Measurements from ENCODE around the gene COL5A3. TPM values are rescaled to one million over a fixed set of nuclear protein-coding genes. Genes with fewer than 3 reads are reported as not detected.

COL5A3 gene
- total and polyA plus RNA-seq, 2 experiments from 2014 or later, result 1.0 to 1.2 TPM

DNA sequence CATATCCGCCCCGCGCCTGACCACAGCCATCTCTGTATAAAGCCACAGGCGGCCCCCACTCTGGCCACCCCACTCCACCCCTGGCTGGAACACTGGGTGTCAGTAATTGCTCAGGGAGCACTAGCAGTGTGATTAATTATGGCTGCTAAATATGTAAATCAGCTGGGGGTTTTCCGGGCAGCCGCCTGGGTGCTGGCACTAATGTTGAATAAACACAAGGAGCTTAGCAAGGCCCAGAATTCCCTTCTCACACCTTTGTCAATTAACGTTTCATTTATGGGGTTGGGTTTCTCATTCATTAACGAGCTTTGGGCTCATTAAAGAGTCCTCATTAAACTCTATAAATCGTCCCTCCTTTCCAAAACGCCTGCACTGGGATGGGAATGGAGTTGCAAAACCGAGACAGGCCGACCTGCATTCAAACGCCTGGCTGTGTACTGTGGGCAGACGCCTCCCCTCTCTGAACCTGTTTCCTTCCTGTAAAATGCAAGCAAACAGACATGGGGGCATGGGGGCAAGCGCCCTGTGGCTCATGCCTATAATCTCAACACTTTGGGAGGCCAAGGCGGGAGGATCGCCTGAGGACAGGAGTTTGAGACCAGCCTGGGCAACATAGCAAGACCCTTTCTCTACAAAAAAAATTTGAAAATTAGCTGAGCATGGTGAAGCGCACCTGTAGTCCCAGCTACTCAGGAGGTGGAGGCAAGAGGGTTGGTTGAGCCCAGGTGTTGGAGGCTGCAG is 56.3 kb downstream of the COL5A3 start:
- DNase-seq (ENCODE audit: low spot score), result no peak
- H3K4me1 Mint-ChIP-seq, result peaks cover 10% of the 10 kb centered on the region
- H3K36me3 Mint-ChIP-seq (ENCODE audit: low read depth), result no peaks in the 10 kb centered on the region

DNA sequence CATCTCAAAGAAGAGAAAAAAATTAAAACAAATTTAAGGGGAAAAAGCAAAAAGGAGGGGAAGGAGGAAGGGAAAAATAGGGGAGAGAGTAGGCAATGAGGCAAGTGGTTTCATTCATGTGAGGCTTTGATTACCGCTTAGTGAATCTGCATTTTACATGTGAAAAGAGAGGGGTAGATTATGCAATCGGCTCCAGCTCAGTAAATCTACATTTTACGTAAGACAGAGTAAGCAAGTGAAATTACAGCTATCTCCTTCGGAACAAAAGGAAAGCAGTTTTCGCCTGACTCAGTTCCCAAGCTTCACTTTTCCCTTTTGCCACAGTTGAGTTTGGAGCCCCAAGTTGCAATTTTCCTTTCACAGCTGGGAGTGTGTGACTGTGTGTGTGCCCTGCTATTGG is 58.0 kb downstream of the COL5A3 start:
- Histone ChIP-seq H2AFZ (no peak overlapping the region), H3F3A (replicated peaks; ENCODE audit: low read depth) (no peaks in the 10 kb centered on the region), H3K27ac (ENCODE audit: low read depth) (peak overlapping the region; percentile 79), H3K4me2 (peak overlapping the region; percentile 2; the same call in 1 of the 2 replicates), H3K4me1 (ENCODE audit: insufficient read depth) (peaks cover 12% of the 10 kb centered on the region; the same call in 1 of the 2 replicates), H3K4me3 (no peak overlapping the region), H4K20me1 (replicated peaks; ENCODE audit: insufficient read depth) (no peaks in the 10 kb centered on the region; the same call in 1 of the 2 replicates), H3K27me3 (ENCODE audit: insufficient read depth) (no peaks in the 10 kb centered on the region), H3K9me2 (ENCODE audit: insufficient read depth) (no peaks in the 10 kb centered on the region), H3K79me2 (replicated peaks; ENCODE audit: insufficient read depth) (no peaks in the 10 kb centered on the region), H3K36me3 (ENCODE audit: insufficient read depth) (no peaks in the 10 kb centered on the region)
- peak overlapping the region; percentile 91 for H3K27ac Mint-ChIP-seq
- H3K9me3 Mint-ChIP-seq, result no peaks in the 10 kb centered on the region; the same call in 2 of the 3 replicates
- peaks cover 8% of the 10 kb centered on the region for H3K27me3 Mint-ChIP-seq (ENCODE audit: insufficient read depth, low read depth, poor library complexity)
- H3K4me1 Mint-ChIP-seq, result peaks cover 14% of the 10 kb centered on the region
- no peaks in the 10 kb centered on the region for H3K36me3 Mint-ChIP-seq (ENCODE audit: low read depth)
- ATAC-seq, result peak; percentile 82
- peak overlapping the region; percentile 8; the same call in 1 of the 3 replicates for H3K4me3 Mint-ChIP-seq
- DNase-seq (ENCODE audit: low spot score), result peak; percentile 67
- TF ChIP-seq, protein P1, sequence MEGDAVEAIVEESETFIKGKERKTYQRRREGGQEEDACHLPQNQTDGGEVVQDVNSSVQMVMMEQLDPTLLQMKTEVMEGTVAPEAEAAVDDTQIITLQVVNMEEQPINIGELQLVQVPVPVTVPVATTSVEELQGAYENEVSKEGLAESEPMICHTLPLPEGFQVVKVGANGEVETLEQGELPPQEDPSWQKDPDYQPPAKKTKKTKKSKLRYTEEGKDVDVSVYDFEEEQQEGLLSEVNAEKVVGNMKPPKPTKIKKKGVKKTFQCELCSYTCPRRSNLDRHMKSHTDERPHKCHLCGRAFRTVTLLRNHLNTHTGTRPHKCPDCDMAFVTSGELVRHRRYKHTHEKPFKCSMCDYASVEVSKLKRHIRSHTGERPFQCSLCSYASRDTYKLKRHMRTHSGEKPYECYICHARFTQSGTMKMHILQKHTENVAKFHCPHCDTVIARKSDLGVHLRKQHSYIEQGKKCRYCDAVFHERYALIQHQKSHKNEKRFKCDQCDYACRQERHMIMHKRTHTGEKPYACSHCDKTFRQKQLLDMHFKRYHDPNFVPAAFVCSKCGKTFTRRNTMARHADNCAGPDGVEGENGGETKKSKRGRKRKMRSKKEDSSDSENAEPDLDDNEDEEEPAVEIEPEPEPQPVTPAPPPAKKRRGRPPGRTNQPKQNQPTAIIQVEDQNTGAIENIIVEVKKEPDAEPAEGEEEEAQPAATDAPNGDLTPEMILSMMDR (conservative IDR thresholded peaks at IDR 0.05; ENCODE audit: low read depth in 2 of 2), result no peak
- TF ChIP-seq POLR2AphosphoS5 (IDR thresholded peaks at IDR 0.05; ENCODE audit: low read depth) (no peak), ZNF331 (CRISPR knock-in tag; IDR thresholded peaks at IDR 0.05; ENCODE audit: low read depth) (no peak), NANOG (IDR thresholded peaks at IDR 0.05; ENCODE audit: borderline replicate concordance) (no peak), JUNB (IDR thresholded peaks at IDR 0.05; ENCODE audit: unreplicated experiment) (no peak), STAT1 (IDR thresholded peaks at IDR 0.05; ENCODE audit: unreplicated experiment) (no peak), EZH2phosphoT487 (IDR thresholded peaks at IDR 0.05; ENCODE audit: unreplicated experiment) (no peak)
- TF ChIP-seq, protein P2, sequence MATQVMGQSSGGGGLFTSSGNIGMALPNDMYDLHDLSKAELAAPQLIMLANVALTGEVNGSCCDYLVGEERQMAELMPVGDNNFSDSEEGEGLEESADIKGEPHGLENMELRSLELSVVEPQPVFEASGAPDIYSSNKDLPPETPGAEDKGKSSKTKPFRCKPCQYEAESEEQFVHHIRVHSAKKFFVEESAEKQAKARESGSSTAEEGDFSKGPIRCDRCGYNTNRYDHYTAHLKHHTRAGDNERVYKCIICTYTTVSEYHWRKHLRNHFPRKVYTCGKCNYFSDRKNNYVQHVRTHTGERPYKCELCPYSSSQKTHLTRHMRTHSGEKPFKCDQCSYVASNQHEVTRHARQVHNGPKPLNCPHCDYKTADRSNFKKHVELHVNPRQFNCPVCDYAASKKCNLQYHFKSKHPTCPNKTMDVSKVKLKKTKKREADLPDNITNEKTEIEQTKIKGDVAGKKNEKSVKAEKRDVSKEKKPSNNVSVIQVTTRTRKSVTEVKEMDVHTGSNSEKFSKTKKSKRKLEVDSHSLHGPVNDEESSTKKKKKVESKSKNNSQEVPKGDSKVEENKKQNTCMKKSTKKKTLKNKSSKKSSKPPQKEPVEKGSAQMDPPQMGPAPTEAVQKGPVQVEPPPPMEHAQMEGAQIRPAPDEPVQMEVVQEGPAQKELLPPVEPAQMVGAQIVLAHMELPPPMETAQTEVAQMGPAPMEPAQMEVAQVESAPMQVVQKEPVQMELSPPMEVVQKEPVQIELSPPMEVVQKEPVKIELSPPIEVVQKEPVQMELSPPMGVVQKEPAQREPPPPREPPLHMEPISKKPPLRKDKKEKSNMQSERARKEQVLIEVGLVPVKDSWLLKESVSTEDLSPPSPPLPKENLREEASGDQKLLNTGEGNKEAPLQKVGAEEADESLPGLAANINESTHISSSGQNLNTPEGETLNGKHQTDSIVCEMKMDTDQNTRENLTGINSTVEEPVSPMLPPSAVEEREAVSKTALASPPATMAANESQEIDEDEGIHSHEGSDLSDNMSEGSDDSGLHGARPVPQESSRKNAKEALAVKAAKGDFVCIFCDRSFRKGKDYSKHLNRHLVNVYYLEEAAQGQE (IDR thresholded peaks at IDR 0.05; ENCODE audit: unreplicated experiment), result no peak
- TF ChIP-seq, protein P3, sequence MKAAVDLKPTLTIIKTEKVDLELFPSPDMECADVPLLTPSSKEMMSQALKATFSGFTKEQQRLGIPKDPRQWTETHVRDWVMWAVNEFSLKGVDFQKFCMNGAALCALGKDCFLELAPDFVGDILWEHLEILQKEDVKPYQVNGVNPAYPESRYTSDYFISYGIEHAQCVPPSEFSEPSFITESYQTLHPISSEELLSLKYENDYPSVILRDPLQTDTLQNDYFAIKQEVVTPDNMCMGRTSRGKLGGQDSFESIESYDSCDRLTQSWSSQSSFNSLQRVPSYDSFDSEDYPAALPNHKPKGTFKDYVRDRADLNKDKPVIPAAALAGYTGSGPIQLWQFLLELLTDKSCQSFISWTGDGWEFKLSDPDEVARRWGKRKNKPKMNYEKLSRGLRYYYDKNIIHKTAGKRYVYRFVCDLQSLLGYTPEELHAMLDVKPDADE (IDR thresholded peaks at IDR 0.05), result no peak

More for the DNA sequence above, 56.3 kb downstream of the COL5A3 start:
- H3K4me3 ChIP-seq, result no peak overlapping the region
- ATAC-seq, result no peak
- no peaks in the 10 kb centered on the region; the same call in 2 of the 3 replicates for H3K9me3 Mint-ChIP-seq
- no peaks in the 10 kb centered on the region for H3F3A ChIP-seq (replicated peaks; ENCODE audit: low read depth)
- H3K4me1 ChIP-seq (ENCODE audit: insufficient read depth), result peaks cover 12% of the 10 kb centered on the region; the same call in 1 of the 2 replicates
- no peak for TF ChIP-seq ZNF331 (CRISPR knock-in tag; IDR thresholded peaks at IDR 0.05; ENCODE audit: low read depth)
- TF ChIP-seq, protein P3 (IDR thresholded peaks at IDR 0.05), result no peak
- TF ChIP-seq POLR2AphosphoS5 (IDR thresholded peaks at IDR 0.05; ENCODE audit: low read depth), result no peak
- TF ChIP-seq, protein P1 (conservative IDR thresholded peaks at IDR 0.05; ENCODE audit: low read depth in 2 of 2), result no peak
- no peak for TF ChIP-seq STAT1 (IDR thresholded peaks at IDR 0.05; ENCODE audit: unreplicated experiment)
- no peak for TF ChIP-seq EZH2phosphoT487 (IDR thresholded peaks at IDR 0.05; ENCODE audit: unreplicated experiment)
- no peak overlapping the region for H3K27ac ChIP-seq (ENCODE audit: low read depth)
- H2AFZ ChIP-seq, result no peak overlapping the region
- H3K79me2 ChIP-seq (replicated peaks; ENCODE audit: insufficient read depth), result no peaks in the 10 kb centered on the region
- H3K27ac Mint-ChIP-seq, result peak overlapping the region; percentile 75; the same call in 1 of the 2 replicates
- no peak overlapping the region for H3K4me3 Mint-ChIP-seq
- no peak overlapping the region for H3K4me2 ChIP-seq
- no peaks in the 10 kb centered on the region for H3K9me2 ChIP-seq (ENCODE audit: insufficient read depth)
- no peaks in the 10 kb centered on the region for H3K27me3 ChIP-seq (ENCODE audit: insufficient read depth)
- H3K36me3 ChIP-seq (ENCODE audit: insufficient read depth), result no peaks in the 10 kb centered on the region
- H4K20me1 ChIP-seq (replicated peaks; ENCODE audit: insufficient read depth), result no peaks in the 10 kb centered on the region; the same call in 1 of the 2 replicates
- H3K27me3 Mint-ChIP-seq (ENCODE audit: insufficient read depth, low read depth, poor library complexity), result peaks cover 8% of the 10 kb centered on the region
